Smooth muscle cell (in vitro differentiated cells): Measurements from ENCODE around the gene RBMS1. TPM values are rescaled to one million over a fixed set of nuclear protein-coding genes. Genes with fewer than 3 reads are reported as not detected.

ENCODE experiments used
- DNase-seq: peaks from one replicate; lab custom pipeline; 2025; ENCODE audit not compliant: unreplicated experiment; lab: John Stamatoyannopoulos, UW
- H2AFZ ChIP-seq: fragments of 200-600 bp; sonication (generic); 2 replicates; pipeline ENCODE4 v1.6.0; 2016; ENCODE audit warnings: antibody characterized with exemption, low read depth, mild to moderate bottlenecking
- H3F3A ChIP-seq: fragments of 200-600 bp; sonication (generic); 2 replicates; pipeline ENCODE4 v1.6.0; 2017; ENCODE audit warnings: antibody characterized with exemption, low read depth
- H3K27ac ChIP-seq: fragments of 200-600 bp; sonication (generic); 2 replicates; pipeline ENCODE4 v1.5.1; 2016; ENCODE audit warnings: low read depth, mild to moderate bottlenecking
- H3K27me3 ChIP-seq: fragments of 200-600 bp; sonication (generic); 2 replicates; pipeline ENCODE4 v1.6.1; 2016; ENCODE audit warnings: low read depth, mild to moderate bottlenecking
- H3K36me3 ChIP-seq: fragments of 200-600 bp; sonication (generic); 2 replicates; pipeline ENCODE4 v1.5.1; 2016; ENCODE audit warnings: low read depth
- H3K4me1 ChIP-seq: fragments of 200-600 bp; sonication (generic); 2 replicates; pipeline ENCODE4 v1.5.1; 2016; ENCODE audit warnings: low read depth
- H3K4me2 ChIP-seq: fragments of 200-600 bp; sonication (generic); 2 replicates; pipeline ENCODE4 v1.6.0; 2016; ENCODE audit warnings: mild to moderate bottlenecking
- H3K4me3 ChIP-seq: fragments of 200-600 bp; sonication (generic); 2 replicates; pipeline ENCODE4 v1.5.1; 2016; ENCODE audit warnings: mild to moderate bottlenecking
- H3K79me2 ChIP-seq: fragments of 200-600 bp; sonication (generic); 2 replicates; pipeline ENCODE4 v1.6.0; 2016; ENCODE audit warnings: low read depth, mild to moderate bottlenecking
- H3K9ac ChIP-seq: fragments of 200-600 bp; sonication (generic); 2 replicates; pipeline ENCODE4 v1.6.0; 2016; ENCODE audit warnings: low read depth
- H3K9me3 ChIP-seq: fragments of 200-600 bp; sonication (generic); replicated peaks from 2 replicates; pipeline ENCODE4 v1.5.1; 2016; ENCODE audit warnings: low read depth
- H4K20me1 ChIP-seq: fragments of 200-600 bp; sonication (generic); 2 replicates; pipeline ENCODE4 v1.6.0; 2016; ENCODE audit warnings: low read depth
- WGBS: methylation state at CpG from one replicate; pipeline ENCODE4 v1.1.7; 2016; ENCODE audit warnings: low lambda C conversion rate; 5-methylcytosine and 5-hydroxymethylcytosine counted together
- polyA plus RNA-seq: library from polyadenylated mRNA; unstranded; fragments of >200 nt; fragmentation: Nextera tagmentation; extraction: Ambion mirVana; gene quantifications from 2 replicates; pipeline ENCODE4 v1.2.1, GENCODE V29; 2016
- total RNA-seq: library from RNA; depleted of rRNA; stranded (reverse); fragments of >200 nt; gene quantifications from 2 replicates; pipeline ENCODE4 v1.2.3, GENCODE V29; 2014
- TF ChIP-seq, protein P1 (sequence below): fragments of 200-600 bp; sonication (generic); IDR thresholded peaks from 2 replicates; pipeline ENCODE4 v1.5.1; 2017; ENCODE audit warnings: borderline replicate concordance, mild to moderate bottlenecking, antibody characterized with exemption; ENCODE audit not compliant: insufficient read depth, poor library complexity, severe bottlenecking

Gene RBMS1
- total and polyA plus RNA-seq, 2 experiments from 2014 or later, result 103 to 160 TPM

GRCh38 chr2:160347269-160347863 lies 146.2 kb downstream of the RBMS1 start:
- Histone ChIP-seq H4K20me1 (peaks cover 81% of the 10 kb centered on the region), H3K27ac (peak overlapping the region; percentile 31), H3K9me3 (no peaks in the 10 kb centered on the region), H3K27me3 (no peaks in the 10 kb centered on the region), H3K79me2 (peaks cover 89% of the 10 kb centered on the region), H3K4me1 (peaks cover 15% of the 10 kb centered on the region), H3F3A (peaks cover 12% of the 10 kb centered on the region), H3K36me3 (no peaks in the 10 kb centered on the region), H3K9ac (no peak overlapping the region), H3K4me2 (peak overlapping the region; percentile 5), H3K4me3 (no peak overlapping the region), H2AFZ (no peak overlapping the region)
- DNase-seq, result no peak
- TF ChIP-seq, protein P1, sequence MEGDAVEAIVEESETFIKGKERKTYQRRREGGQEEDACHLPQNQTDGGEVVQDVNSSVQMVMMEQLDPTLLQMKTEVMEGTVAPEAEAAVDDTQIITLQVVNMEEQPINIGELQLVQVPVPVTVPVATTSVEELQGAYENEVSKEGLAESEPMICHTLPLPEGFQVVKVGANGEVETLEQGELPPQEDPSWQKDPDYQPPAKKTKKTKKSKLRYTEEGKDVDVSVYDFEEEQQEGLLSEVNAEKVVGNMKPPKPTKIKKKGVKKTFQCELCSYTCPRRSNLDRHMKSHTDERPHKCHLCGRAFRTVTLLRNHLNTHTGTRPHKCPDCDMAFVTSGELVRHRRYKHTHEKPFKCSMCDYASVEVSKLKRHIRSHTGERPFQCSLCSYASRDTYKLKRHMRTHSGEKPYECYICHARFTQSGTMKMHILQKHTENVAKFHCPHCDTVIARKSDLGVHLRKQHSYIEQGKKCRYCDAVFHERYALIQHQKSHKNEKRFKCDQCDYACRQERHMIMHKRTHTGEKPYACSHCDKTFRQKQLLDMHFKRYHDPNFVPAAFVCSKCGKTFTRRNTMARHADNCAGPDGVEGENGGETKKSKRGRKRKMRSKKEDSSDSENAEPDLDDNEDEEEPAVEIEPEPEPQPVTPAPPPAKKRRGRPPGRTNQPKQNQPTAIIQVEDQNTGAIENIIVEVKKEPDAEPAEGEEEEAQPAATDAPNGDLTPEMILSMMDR, result no peak
- 94% methylated on average over 1 of the region's 1 CpG for WGBS

GRCh38 chr2:160345071-160345764 lies 148.4 kb downstream of the RBMS1 start:
- Histone ChIP-seq H3K4me2 (no peak overlapping the region), H3F3A (peaks cover 2% of the 10 kb centered on the region)

GRCh38 chr2:160343404-160343803 lies 150.2 kb downstream of the RBMS1 start:
- peaks cover 11% of the 10 kb centered on the region for H3K4me1 ChIP-seq
- no peak overlapping the region for H3K4me3 ChIP-seq
- no peak overlapping the region for H2AFZ ChIP-seq
- WGBS, result 94% methylated on average over 2 of the region's 2 CpGs
- peaks cover 95% of the 10 kb centered on the region for H4K20me1 ChIP-seq
- TF ChIP-seq, protein P1, result no peak
- peaks cover 100% of the 10 kb centered on the region for H3K79me2 ChIP-seq
- no peak for DNase-seq
- H3K9me3 ChIP-seq, result no peaks in the 10 kb centered on the region
- peak overlapping the region; percentile 5 for H3K27ac ChIP-seq
- no peaks in the 10 kb centered on the region for H3F3A ChIP-seq
- H3K4me2 ChIP-seq, result no peak overlapping the region
- no peak overlapping the region for H3K9ac ChIP-seq
- H3K36me3 ChIP-seq, result no peaks in the 10 kb centered on the region
- H3K27me3 ChIP-seq, result no peaks in the 10 kb centered on the region

More at GRCh38 chr2:160345071-160345764, 148.4 kb downstream of the RBMS1 start:
- H3K4me3 ChIP-seq, result no peak overlapping the region
- no peaks in the 10 kb centered on the region for H3K27me3 ChIP-seq
- peaks cover 86% of the 10 kb centered on the region for H4K20me1 ChIP-seq
- no peak for DNase-seq
- H3K9ac ChIP-seq, result no peak overlapping the region
- no peaks in the 10 kb centered on the region for H3K9me3 ChIP-seq
- TF ChIP-seq, protein P1, result no peak
- H3K4me1 ChIP-seq, result peaks cover 8% of the 10 kb centered on the region
- no peaks in the 10 kb centered on the region for H3K36me3 ChIP-seq
- H2AFZ ChIP-seq, result no peak overlapping the region
- H3K79me2 ChIP-seq, result peaks cover 100% of the 10 kb centered on the region
- WGBS, result 98% methylated on average over 5 of the region's 5 CpGs
- no peak overlapping the region for H3K27ac ChIP-seq

- H3K9me3 ChIP-seq, result no peaks in the 10 kb centered on the region
- H3K4me1 ChIP-seq, result peaks cover 17% of the 10 kb centered on the region
- H2AFZ ChIP-seq, result no peak overlapping the region
- 94% methylated on average over 2 of the region's 2 CpGs for WGBS
- no peak overlapping the region for H3K4me2 ChIP-seq
- H3K9ac ChIP-seq, result no peak overlapping the region
- peak overlapping the region; percentile 81 for H3K27ac ChIP-seq
- H4K20me1 ChIP-seq, result peaks cover 97% of the 10 kb centered on the region
- TF ChIP-seq, protein P1, result no peak
- H3K4me3 ChIP-seq, result no peak overlapping the region
- DNase-seq, result no peak
- no peaks in the 10 kb centered on the region for H3K36me3 ChIP-seq
- H3K27me3 ChIP-seq, result no peaks in the 10 kb centered on the region
- no peaks in the 10 kb centered on the region for H3F3A ChIP-seq
- H3K79me2 ChIP-seq, result peaks cover 100% of the 10 kb centered on the region
Measured at GRCh38 chr2:160339726-160340125, 153.9 kb downstream of the RBMS1 start.
